Measurements from ENCODE around the gene PHOSPHO2.

DNA sequence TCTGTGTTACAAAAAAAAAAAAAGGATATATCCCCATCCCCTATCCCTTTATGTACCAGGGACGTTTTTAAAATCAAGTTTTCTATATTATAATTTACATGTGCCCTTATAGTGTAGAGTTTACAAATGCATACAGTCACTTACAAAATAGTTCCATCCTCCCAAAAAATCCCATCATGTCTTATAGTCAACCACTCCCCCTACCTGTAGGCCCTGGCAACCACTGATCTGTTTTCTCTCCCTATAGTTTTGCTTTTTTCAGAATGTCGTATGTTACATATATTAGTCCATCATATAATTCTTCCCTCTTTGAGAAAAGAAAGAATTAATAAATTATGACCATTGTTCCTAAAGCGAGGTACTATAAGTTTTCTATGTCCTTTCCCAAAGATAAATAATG, 17.9 kb upstream of the PHOSPHO2 start:
- TF ChIP-seq EZH2 (IDR thresholded peaks at IDR 0.05) (no peak), FOXP2 (optimal IDR thresholded peaks at IDR 0.05; ENCODE audit: control extremely low read depth, extremely low read length, insufficient read depth) (no peak), POLR2AphosphoS5 (IDR thresholded peaks at IDR 0.05; ENCODE audit: borderline replicate concordance, low read depth, low read length) (no peak)

All from SK-N-MC (cell line).